A549 (cell line): ENCODE measurements around the gene TMOD4. TPM values are rescaled to one million over a fixed set of nuclear protein-coding genes. Genes with fewer than 3 reads are reported as not detected.

Source experiments
- ATAC-seq, 2 experiments: fragments of 200-7000 bp in 1 of 2; fragments of >200 bp in 1 of 2; cut with Nextera tagmentation in 1 of 2; cut with Tn5 transposase in 1 of 2; 3 replicates each; pipeline versions ENCODE4 v1.8.0 to v1.9.1; 2018 to 2020; ENCODE audit warnings: mild to moderate bottlenecking in 1 of 2, moderate library complexity in 1 of 2
- CTCF ChIA-PET: fragments of 300-600 bp; sonication (Branson Sonifier 250); formaldehyde crosslinking; extraction: SDS; loops from one replicate; lab custom pipeline; 2021; ENCODE audit warnings: antibody characterized with exemption, inconsistent platforms; lab: Yijun Ruan, JAX
- POLR2A ChIA-PET: fragments of 350-600 bp; formaldehyde crosslinking; extraction: SDS; loops from one replicate; lab custom pipeline; 2021; ENCODE audit warnings: antibody characterized with exemption, inconsistent platforms; lab: Yijun Ruan, JAX
- DNase-seq, 2 experiments: peaks; one replicate each; pipeline versions ENCODE4 v3.0.0 to v3.0.0-alpha.2; 2011 to 2016; ENCODE audit warnings: low read depth in 1 of 2, low spot score in 1 of 2
- FAIRE-seq: peaks from 2 replicates; lab custom pipeline; 2011; peaks lifted over from hg19 to GRCh38; lab: Jason Lieb, UNC
- H3K27ac ChIP-seq, 2 experiments: fragments of >200 bp; sonication (Bioruptor Twin); formaldehyde crosslinking; 3 replicates each; pipeline ENCODE4 v1.5.1; 2016 to 2017
- H3K4me1 ChIP-seq: fragments of >200 bp; sonication (Bioruptor Twin); formaldehyde crosslinking; 3 replicates; pipeline ENCODE4 v1.6.1; 2016
- H3K4me2 ChIP-seq: fragments of >200 bp; sonication (Bioruptor Twin); formaldehyde crosslinking; 3 replicates; pipeline ENCODE4 v1.6.1; 2016
- H3K4me3 ChIP-seq: fragments of >200 bp; sonication (Bioruptor Twin); formaldehyde crosslinking; 3 replicates; pipeline ENCODE4 v1.5.1; 2016
- H3K9me3 ChIP-seq: fragments of >200 bp; sonication (Bioruptor Twin); formaldehyde crosslinking; 3 replicates; pipeline ENCODE4 v1.6.1; 2016
- BCL3 ChIP-seq: fragments of >200 bp; sonication (Bioruptor Twin); formaldehyde crosslinking; IDR thresholded peaks from 3 replicates; pipeline ENCODE4 v1.6.1; 2016
- BHLHE40 ChIP-seq: IDR thresholded peaks from 2 replicates; pipeline ENCODE4 v1.6.1; 2012; ENCODE audit warnings: low read depth, low read length, inconsistent platforms
- CTCF ChIP-seq: fragments of >200 bp; sonication (Bioruptor Twin); formaldehyde crosslinking; IDR thresholded peaks from 3 replicates; pipeline ENCODE4 v1.5.1; 2016
- EHF ChIP-seq: fragments of 250-450 bp; sonication (Bioruptor Pico); IDR thresholded peaks from 2 replicates; pipeline ENCODE4 v1.5.0; 2020; ENCODE audit warnings: mild to moderate bottlenecking
- ELK1 ChIP-seq: fragments of 150-350 bp; IDR thresholded peaks from 2 replicates; pipeline ENCODE4 v1.6.1; 2014; ENCODE audit warnings: low read depth, mild to moderate bottlenecking, low read length
- ESRRA ChIP-seq: fragments of 150-350 bp; IDR thresholded peaks from 2 replicates; pipeline ENCODE4 v1.6.1; 2014; ENCODE audit warnings: mild to moderate bottlenecking, low read length, borderline replicate concordance
- FOSL2 ChIP-seq, 2 experiments: fragments of 450-650 bp in 1 of 2; fragments of >200 bp in 1 of 2; sonication (Bioruptor Twin) in 1 of 2; formaldehyde crosslinking; IDR thresholded peaks; 2 replicates each; pipeline versions ENCODE4 v1.5.0 to v1.6.1; 2016 to 2020; ENCODE audit warnings: mild to moderate bottlenecking in 1 of 2, moderate library complexity in 1 of 2
- FOXS1 ChIP-seq: fragments of 250-450 bp; sonication (Bioruptor Pico); IDR thresholded peaks from 2 replicates; pipeline ENCODE4 v1.5.0; 2020; ENCODE audit warnings: mild to moderate bottlenecking, moderate library complexity
- GATA3 ChIP-seq: IDR thresholded peaks from 2 replicates; pipeline ENCODE4 v1.6.1; 2012; ENCODE audit warnings: borderline replicate concordance
- HES2 ChIP-seq: fragments of >200 bp; sonication (Bioruptor Twin); formaldehyde crosslinking; IDR thresholded peaks from 2 replicates; pipeline ENCODE4 v1.6.1; 2016
- HEYL ChIP-seq: fragments of 250-450 bp; sonication (Bioruptor Pico); IDR thresholded peaks from 2 replicates; pipeline ENCODE4 v1.8.0; 2021; ENCODE audit warnings: mild to moderate bottlenecking, moderate library complexity
- HOXA7 ChIP-seq: fragments of 250-450 bp; sonication (Bioruptor Pico); IDR thresholded peaks from 2 replicates; pipeline ENCODE4 v1.5.0; 2020; ENCODE audit warnings: mild to moderate bottlenecking, moderate library complexity
- HOXB5 ChIP-seq: fragments of 250-450 bp; sonication (Bioruptor Pico); IDR thresholded peaks from 2 replicates; pipeline ENCODE4 v1.5.0; 2020; ENCODE audit warnings: mild to moderate bottlenecking, moderate library complexity
- KDM1A ChIP-seq: fragments of 200-600 bp; sonication (generic); IDR thresholded peaks from 2 replicates; pipeline ENCODE4 v1.6.1; 2016; ENCODE audit warnings: low read depth, mild to moderate bottlenecking
- MAFK ChIP-seq: fragments of 450-650 bp; IDR thresholded peaks from 2 replicates; pipeline ENCODE4 v1.6.1; 2014; ENCODE audit not compliant: partially characterized antibody
- REST ChIP-seq: fragments of 200-600 bp; sonication (generic); IDR thresholded peaks from 2 replicates; pipeline ENCODE4 v1.6.1; 2016; ENCODE audit warnings: antibody characterized with exemption, mild to moderate bottlenecking, moderate library complexity
- SMC3 ChIP-seq: fragments of >200 bp; sonication (Bioruptor Twin); formaldehyde crosslinking; IDR thresholded peaks from 3 replicates; pipeline ENCODE4 v1.6.1; 2018; ENCODE audit warnings: inconsistent platforms
- USF2 ChIP-seq: fragments of 450-650 bp; IDR thresholded peaks from 2 replicates; pipeline ENCODE4 v1.6.1; 2014; ENCODE audit warnings: antibody characterized with exemption
- ZC3H11A ChIP-seq: fragments of 450-650 bp; IDR thresholded peaks from 2 replicates; pipeline ENCODE4 v1.6.1; 2014; ENCODE audit warnings: antibody characterized with exemption, mild to moderate bottlenecking
- ZSCAN20 ChIP-seq: fragments of 250-450 bp; sonication (Bioruptor Pico); IDR thresholded peaks from 2 replicates; pipeline ENCODE4 v1.8.0; 2022; ENCODE audit warnings: mild to moderate bottlenecking, moderate library complexity
- WGBS: methylation state at CpG from one replicate; pipeline ENCODE4 v1.1.6; 2017; ENCODE audit errors: missing lambda C conversion rate; 5-methylcytosine and 5-hydroxymethylcytosine counted together
- polyA plus RNA-seq, 4 experiments: library from polyadenylated mRNA; depleted of rRNA in 3 of 4; stranded (reverse); fragments of >200 nt; fragmentation: RNase III in 1 of 4; extraction: RNeasy Plus Mini Kit Qiagen cat#74134 plus additional on column Dnase treatment in 1 of 4; gene quantifications; 2 replicates in 3 of 4; 3 replicates in 1 of 4; pipeline ENCODE4 v1.2.3, GENCODE V29; 2011 to 2017

TMOD4 gene
- polyA plus RNA-seq, 2 of the 4 experiments (the other 2 are of a cell fraction) = 0.30 to 0.49 TPM

- DNase-seq = no peak
- FAIRE-seq = no peak
- H3K9me3 ChIP-seq = no peaks in the 10 kb centered on the region
- ChIA-PET CTCF (interaction anchor here (1.6 to 2.8 kb wide), 3 partner anchors 10 to 52 kb away, joined by 5 to 12 read pairs (median 9); partner anchors contain the start of gene VPS72), POLR2A (interaction anchor here (1.2 to 1.8 kb wide), 2 partner anchors 14 to 15 kb away, joined by 4 to 8 read pairs; partner anchors contain the start of gene VPS72)
- no peak for ATAC-seq
- 88% methylated on average over 6 of the region's 6 CpGs for WGBS
- no peak overlapping the region for H3K4me2 ChIP-seq
- H3K27ac ChIP-seq = no peak overlapping the region
- H3K4me3 ChIP-seq = no peak overlapping the region
- TF ChIP-seq ZC3H11A = no peak
- TF ChIP-seq BHLHE40 = no peak
- TF ChIP-seq MAFK = no peak
- TF ChIP-seq HOXA7 = no peak
- no peak for TF ChIP-seq HOXB5 (CRISPR knock-in tag)
- TF ChIP-seq HEYL (CRISPR knock-in tag) = no peak
- no peak for TF ChIP-seq ESRRA
- no peak for TF ChIP-seq BCL3
- no peak for TF ChIP-seq FOSL2 (IDR thresholded peaks at IDR 0.05)
- no peak for TF ChIP-seq FOSL2 (CRISPR knock-in tag; IDR thresholded peaks at IDR 0.05)
- TF ChIP-seq SMC3 = no peak
- no peak for TF ChIP-seq ZSCAN20 (CRISPR knock-in tag)
- TF ChIP-seq KDM1A = no peak
- TF ChIP-seq GATA3 = no peak
- TF ChIP-seq CTCF = no peak
- no peak for TF ChIP-seq USF2
- no peak for TF ChIP-seq HES2
- no peak for TF ChIP-seq REST
- TF ChIP-seq EHF = no peak
- TF ChIP-seq FOXS1 = no peak
- no peak for TF ChIP-seq ELK1
- no peaks in the 10 kb centered on the region for H3K4me1 ChIP-seq
Measured at GRCh38 chr1:151175041-151175741, 590 bp downstream of the TMOD4 start.
